Endothelial cell of umbilical vein (primary cell): Measurements from ENCODE around the gene RNLS. TPM values are rescaled to one million over a fixed set of nuclear protein-coding genes. Genes with fewer than 3 reads are reported as not detected.

ENCODE experiments used
- BruUV-seq: library from RNA; stranded (reverse); fragments of 400-500 nt; replicated peaks from 2 replicates; lab custom pipeline; 2021; lab: Mats Ljungman, UMichigan
- CTCF ChIA-PET: fragments of 300-600, 350-600 bp; sonication (Branson Sonifier 250); formaldehyde crosslinking; loops from one replicate; lab custom pipeline; 2021; ENCODE audit warnings: antibody characterized with exemption, inconsistent platforms; lab: Charles Lee
- POLR2A ChIA-PET: fragments of 300-600, 350-600 bp; sonication (Branson Sonifier 250); formaldehyde crosslinking; loops from one replicate; lab custom pipeline; 2021; ENCODE audit warnings: antibody characterized with exemption, inconsistent platforms; lab: Charles Lee
- DNase-seq: peaks from one replicate; pipeline ENCODE4 v3.0.0-alpha.2; 2011; ENCODE audit warnings: low read depth, low spot score
- FAIRE-seq: peaks from 2 replicates; lab custom pipeline; 2011; peaks lifted over from hg19 to GRCh38; lab: Jason Lieb, UNC
- H2AFZ ChIP-seq: 2 replicates; pipeline ENCODE4 v1.6.0; 2012; ENCODE audit warnings: low read depth, low read length, control low read depth, inconsistent platforms
- H3K27ac ChIP-seq: 2 replicates; pipeline ENCODE4 v1.5.1; 2011; ENCODE audit warnings: low read depth, mild to moderate bottlenecking, control low read depth, low read length, moderate library complexity; ENCODE audit not compliant: insufficient read depth
- H3K27me3 ChIP-seq, 2 experiments: 2 replicates each; pipeline versions ENCODE4 v1.6.0 to v1.6.1; 2011; ENCODE audit warnings: low read length in 2 of 2, mixed read lengths in 1 of 2; ENCODE audit not compliant: control insufficient read depth in 2 of 2, insufficient read depth in 2 of 2
- H3K36me3 ChIP-seq, 2 experiments: 2 replicates in 1 of 2; 3 replicates in 1 of 2; pipeline ENCODE4 v1.5.1; 2011; ENCODE audit warnings: low read length in 2 of 2, mild to moderate bottlenecking in 1 of 2, moderate library complexity in 1 of 2; ENCODE audit not compliant: control insufficient read depth in 2 of 2, insufficient read depth in 2 of 2; ENCODE audit errors: extremely low read depth in 1 of 2
- H3K4me1 ChIP-seq: 3 replicates; pipeline ENCODE4 v1.5.1; 2011; ENCODE audit warnings: mild to moderate bottlenecking, low read length; ENCODE audit not compliant: control insufficient read depth, insufficient read depth; ENCODE audit errors: extremely low read depth
- H3K4me2 ChIP-seq: 2 replicates; pipeline ENCODE4 v1.6.1; 2011; ENCODE audit warnings: low read length, control low read depth, mixed read lengths; ENCODE audit not compliant: insufficient read depth
- H3K4me3 ChIP-seq, 3 experiments: fragments of 200-600 bp in 1 of 3; sonication (generic), shearing (Covaris generic) in 1 of 3; replicated peaks in 1 of 3; 2 replicates each; pipeline ENCODE4 v1.5.1; 2011 to 2016; ENCODE audit warnings: control low read depth in 3 of 3, low read length in 3 of 3, mild to moderate bottlenecking in 2 of 3, inconsistent platforms in 1 of 3, low read depth in 1 of 3, moderate library complexity in 1 of 3; ENCODE audit not compliant: insufficient read depth in 1 of 3
- H3K79me2 ChIP-seq: 2 replicates; pipeline ENCODE4 v1.6.0; 2012; ENCODE audit warnings: low read length, inconsistent platforms; ENCODE audit not compliant: control insufficient read depth, insufficient read depth
- H3K9ac ChIP-seq: replicated peaks from 2 replicates; pipeline ENCODE3; 2011; ENCODE audit warnings: low read length, control low read depth; ENCODE audit not compliant: insufficient read depth; ENCODE audit errors: extremely low read depth
- H3K9me1 ChIP-seq: replicated peaks from 3 replicates; pipeline ENCODE4 v1.6.0; 2011; ENCODE audit warnings: mild to moderate bottlenecking, low read length; ENCODE audit not compliant: control insufficient read depth, insufficient read depth; ENCODE audit errors: extremely low read depth
- H3K9me3 ChIP-seq: replicated peaks from 2 replicates; pipeline ENCODE4 v1.5.1; 2012; ENCODE audit warnings: low read length, inconsistent platforms; ENCODE audit not compliant: control insufficient read depth, insufficient read depth
- H4K20me1 ChIP-seq: replicated peaks from 2 replicates; pipeline ENCODE3; 2011; ENCODE audit warnings: mild to moderate bottlenecking, low read length; ENCODE audit not compliant: control insufficient read depth, insufficient read depth; ENCODE audit errors: extremely low read depth
- CTCF ChIP-seq, 2 donors: IDR thresholded peaks; 1 replicate in 1 of 2; 2 replicates in 1 of 2; pipeline ENCODE4 v1.5.1; 2011; ENCODE audit warnings: low read length in 2 of 2, mild to moderate bottlenecking in 2 of 2, moderate library complexity in 2 of 2, control low read depth in 1 of 2, inconsistent platforms in 1 of 2, low read depth in 1 of 2; ENCODE audit not compliant: insufficient read depth in 1 of 2; ENCODE audit errors: extremely low read depth in 1 of 2
- EZH2 ChIP-seq: IDR thresholded peaks from 2 replicates; pipeline ENCODE4 v1.6.1; 2012; ENCODE audit warnings: borderline replicate concordance, low read depth, mild to moderate bottlenecking, moderate library complexity, low read length, inconsistent platforms; ENCODE audit not compliant: severe bottlenecking
- FOS ChIP-seq: IDR thresholded peaks from 2 replicates; pipeline ENCODE4 v1.6.1; 2011; ENCODE audit warnings: mild to moderate bottlenecking, low read length, moderate library complexity, borderline replicate concordance; ENCODE audit not compliant: insufficient read depth
- GATA2 ChIP-seq: IDR thresholded peaks from 2 replicates; pipeline ENCODE4 v1.7.0; 2011; ENCODE audit warnings: low read depth, mild to moderate bottlenecking, moderate library complexity, mixed read lengths, low read length; ENCODE audit not compliant: insufficient read length, insufficient read depth
- JUN ChIP-seq: IDR thresholded peaks from 2 replicates; pipeline ENCODE4 v1.6.1; 2011; ENCODE audit warnings: borderline replicate concordance, low read depth; ENCODE audit not compliant: insufficient read length, insufficient read depth
- MAX ChIP-seq: IDR thresholded peaks from 2 replicates; pipeline ENCODE4 v1.6.1; 2011; ENCODE audit not compliant: insufficient read depth, insufficient read length
- MYC ChIP-seq: IDR thresholded peaks from one replicate; pipeline ENCODE4 v1.6.1; 2011; ENCODE audit warnings: mild to moderate bottlenecking, low read depth, low read length
- POLR2A ChIP-seq: IDR thresholded peaks from 2 replicates; pipeline ENCODE4 v1.6.1; 2012; ENCODE audit warnings: low read depth, mild to moderate bottlenecking, control low read depth, low read length
- POLR2AphosphoS5 ChIP-seq: IDR thresholded peaks from 2 replicates; pipeline ENCODE4 v1.6.1; 2012; ENCODE audit warnings: low read depth, mild to moderate bottlenecking, control low read depth, low read length, moderate library complexity; ENCODE audit not compliant: insufficient read depth
- dilution Hi-C: fragments of 300-500 bp; cut with MboI; formaldehyde crosslinking; loops from one replicate; pipeline ENCODE4 v1.15.0; 2019; ENCODE audit warnings: low sequenced_read_pairs; ENCODE audit not compliant: extremely low pct_ligation_motif_present
- intact Hi-C: fragments of 100-400 bp; cut with micrococcal nuclease; formaldehyde crosslinking; loops from one replicate; pipeline ENCODE4 v1.10.0; 2022
- polyA plus RNA-seq, 4 experiments: library from polyadenylated mRNA; depleted of rRNA in 3 of 4; stranded (reverse) in 3 of 4; unstranded in 1 of 4; fragments of >200 nt; gene quantifications; 2 replicates each; pipeline versions ENCODE4 v1.2.1 to v1.2.3, GENCODE V29; 2011 to 2012; ENCODE audit warnings: missing spikeins in 1 of 4
- total RNA-seq: library from RNA; stranded (reverse); gene quantifications from 2 replicates; pipeline ENCODE4 v1.2.3, GENCODE V29; 2021

RNLS gene
- total and polyA plus RNA-seq, 2 donors (not counting 3 experiments of a cell fraction or from before 2014, with no cell fraction given) = 2.5 to 4.6 TPM

GRCh38 chr10:88385601-88386203 lies 197.4 kb downstream of the RNLS start:
- Histone ChIP-seq H4K20me1 (no peaks in the 10 kb centered on the region), H3K9ac (no peak overlapping the region), H3K9me1 (no peaks in the 10 kb centered on the region), H3K4me1 (peaks cover 6% of the 10 kb centered on the region), H3K79me2 (no peaks in the 10 kb centered on the region), H3K4me2 (no peak overlapping the region), H3K27me3 (no peaks in the 10 kb centered on the region), H3K4me3 (no peak overlapping the region), H2AFZ (no peak overlapping the region), H3K36me3 (no peaks in the 10 kb centered on the region), H3K27ac (no peak overlapping the region), H3K9me3 (no peaks in the 10 kb centered on the region)
- no peak for FAIRE-seq
- no peak for TF ChIP-seq MYC
- TF ChIP-seq EZH2 = no peak
- no peak for TF ChIP-seq MAX
- no peak for TF ChIP-seq JUN
- no peak for TF ChIP-seq CTCF (IDR thresholded peaks at IDR 0.05; ENCODE audit: extremely low read depth in 1 of 2, insufficient read depth in 1 of 2, low read depth in 1 of 2, low read length in 2 of 2)
- TF ChIP-seq FOS = no peak
- TF ChIP-seq GATA2 = no peak
- no peak for TF ChIP-seq POLR2A
- TF ChIP-seq POLR2AphosphoS5 = no peak
- no TSS peak for BruUV-seq
- ChIA-PET POLR2A (no interaction called here), CTCF (interaction anchor here (0.7 to 5.5 kb wide), 7 partner anchors 7 to 534 kb away, joined by 3 to 178 read pairs (median 7); partner anchors contain the start of genes KLLN and PTEN)
- dilution Hi-C loops = no loop called here
- no peak for DNase-seq
- intact Hi-C loops = loop anchor here (2.0 to 10.0 kb wide), 3 partner anchors 421 to 611 kb away; no protein-coding TSS in a partner anchor
